ENCODE results near the gene PCDHGA1.
A peak's percentile ranks its signal among the peaks of the same experiment; 100 is the strongest.

Gene PCDHGA1

GRCh38 chr5:141439411-141440141 lies 109.3 kb downstream of the PCDHGA1 start:
- DNase-seq (ENCODE audit: low read depth, low spot score) = peak; percentile 45

DNA sequence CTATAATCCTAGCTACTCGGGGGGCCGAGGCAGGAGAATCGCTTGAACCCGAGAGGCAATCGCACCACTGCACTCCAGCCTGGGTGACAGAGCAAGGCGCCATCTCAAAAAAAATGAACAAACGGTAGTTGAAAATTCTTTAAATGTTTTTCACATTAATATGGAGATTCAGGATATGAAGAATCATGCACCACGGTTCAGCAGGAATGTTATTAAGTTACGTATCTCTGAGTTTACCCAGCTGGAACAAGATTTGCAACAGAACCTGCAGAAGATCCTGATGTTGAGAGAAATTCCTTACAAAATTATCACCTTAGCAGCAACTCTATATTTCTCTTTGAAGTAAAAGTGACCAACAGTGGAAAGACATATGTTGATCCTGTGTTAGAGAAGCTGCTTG lies 110.0 kb downstream of the PCDHGA1 start:
- no peak for DNase-seq (ENCODE audit: low read depth, low spot score)

DNA sequence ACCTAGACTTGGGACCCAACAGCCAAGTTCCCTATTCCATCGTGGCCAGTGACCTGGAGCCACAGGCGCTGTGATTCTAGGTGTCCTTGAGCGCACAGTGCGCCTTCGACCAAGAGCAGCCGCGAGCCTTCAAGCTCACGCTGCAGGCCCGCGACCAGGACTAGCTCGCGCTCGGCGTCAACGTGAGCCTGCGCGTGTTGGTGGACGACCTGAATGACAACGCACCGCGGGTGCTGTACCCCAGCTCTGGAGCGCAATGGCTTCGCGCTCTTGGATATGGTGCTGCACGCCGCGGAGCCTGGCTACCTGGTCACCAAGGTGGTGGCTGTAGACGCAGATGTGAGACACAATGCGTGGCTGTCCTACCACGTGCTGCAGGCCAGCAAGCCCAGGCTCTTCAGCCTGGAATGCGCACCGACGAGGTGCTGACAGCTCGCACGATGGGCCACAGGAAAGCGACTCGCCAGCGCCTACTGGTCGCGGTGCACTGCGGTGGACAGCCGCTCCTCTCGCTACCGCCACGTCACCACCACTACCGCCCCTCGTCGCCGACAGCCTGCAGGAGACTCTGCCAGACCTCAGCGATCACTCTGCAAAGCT lies 111.4 kb downstream of the PCDHGA1 start:
- DNase-seq (ENCODE audit: low read depth, low spot score) = no peak

- DNase-seq (ENCODE audit: low read depth, low spot score) = peak; percentile 64
Observed at GRCh38 chr5:141465351-141465750, 135.0 kb downstream of the PCDHGA1 start.

DNA sequence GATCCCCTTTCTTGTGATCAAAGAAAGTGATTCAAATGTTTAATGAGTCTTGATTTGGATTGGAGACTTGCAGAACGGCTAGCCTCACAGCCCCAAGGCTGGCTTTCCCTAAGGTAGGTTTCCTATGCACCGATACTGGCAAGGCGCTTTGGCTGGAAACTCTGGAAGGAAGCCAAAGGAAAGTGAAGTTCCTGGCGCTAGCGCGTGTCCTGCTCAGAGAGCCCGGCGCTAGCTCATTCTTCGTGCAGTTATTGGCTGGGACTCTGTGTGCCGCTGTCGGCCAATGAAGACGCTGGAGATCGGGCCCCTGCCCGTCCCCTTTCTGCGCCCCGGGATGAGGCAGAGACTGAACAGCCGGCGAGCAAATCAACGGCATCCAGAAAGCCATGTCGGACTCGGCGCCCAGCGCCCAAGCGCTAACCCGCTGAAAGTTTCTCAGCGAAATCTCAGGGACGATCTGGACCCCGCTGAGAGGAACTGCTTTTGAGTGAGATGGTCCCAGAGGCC lies 145.4 kb downstream of the PCDHGA1 start, which contains the start of gene PCDHGC3:
Gene PCDHGC3 (plus strand): TSS at position 342 of the 507 bp plus-strand sequence. CDS start 151 bp downstream, at position 493.
- DNase-seq (ENCODE audit: low read depth, low spot score) = peak; percentile 97

DNA sequence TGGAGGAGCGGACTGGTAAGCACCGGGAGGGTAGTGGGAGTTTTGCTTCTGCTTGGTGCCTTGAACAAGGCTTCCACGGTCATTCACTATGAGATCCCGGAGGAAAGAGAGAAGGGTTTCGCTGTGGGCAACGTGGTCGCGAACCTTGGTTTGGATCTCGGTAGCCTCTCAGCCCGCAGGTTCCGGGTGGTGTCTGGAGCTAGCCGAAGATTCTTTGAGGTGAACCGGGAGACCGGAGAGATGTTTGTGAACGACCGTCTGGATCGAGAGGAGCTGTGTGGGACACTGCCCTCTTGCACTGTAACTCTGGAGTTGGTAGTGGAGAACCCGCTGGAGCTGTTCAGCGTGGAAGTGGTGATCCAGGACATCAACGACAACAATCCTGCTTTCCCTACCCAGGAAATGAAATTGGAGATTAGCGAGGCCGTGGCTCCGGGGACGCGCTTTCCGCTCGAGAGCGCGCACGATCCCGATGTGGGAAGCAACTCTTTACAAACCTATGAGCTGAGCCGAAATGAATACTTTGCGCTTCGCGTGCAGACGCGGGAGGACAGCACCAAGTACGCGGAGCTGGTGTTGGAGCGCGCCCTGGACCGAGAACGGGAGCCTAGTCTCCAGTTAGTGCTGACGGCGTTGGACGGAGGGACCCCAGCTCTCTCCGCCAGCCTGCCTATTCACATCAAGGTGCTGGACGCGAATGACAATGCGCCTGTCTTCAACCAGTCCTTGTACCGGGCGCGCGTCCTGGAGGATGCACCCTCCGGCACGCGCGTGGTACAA lies 146.0 kb downstream of the PCDHGA1 start:
- DNase-seq (ENCODE audit: low read depth, low spot score) = peak; percentile 86

GRCh38 chr5:141477044-141477575 lies 146.8 kb downstream of the PCDHGA1 start:
- no peak for DNase-seq (ENCODE audit: low read depth, low spot score)

DNA sequence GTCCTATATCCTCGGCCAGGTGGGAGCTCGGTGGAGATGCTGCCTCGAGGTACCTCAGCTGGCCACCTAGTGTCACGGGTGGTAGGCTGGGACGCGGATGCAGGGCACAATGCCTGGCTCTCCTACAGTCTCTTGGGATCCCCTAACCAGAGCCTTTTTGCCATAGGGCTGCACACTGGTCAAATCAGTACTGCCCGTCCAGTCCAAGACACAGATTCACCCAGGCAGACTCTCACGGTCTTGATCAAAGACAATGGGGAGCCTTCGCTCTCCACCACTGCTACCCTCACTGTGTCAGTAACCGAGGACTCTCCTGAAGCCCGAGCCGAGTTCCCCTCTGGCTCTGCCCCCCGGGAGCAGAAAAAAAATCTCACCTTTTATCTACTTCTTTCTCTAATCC lies 147.5 kb downstream of the PCDHGA1 start:
- DNase-seq (ENCODE audit: low read depth, low spot score) = no peak

DNA sequence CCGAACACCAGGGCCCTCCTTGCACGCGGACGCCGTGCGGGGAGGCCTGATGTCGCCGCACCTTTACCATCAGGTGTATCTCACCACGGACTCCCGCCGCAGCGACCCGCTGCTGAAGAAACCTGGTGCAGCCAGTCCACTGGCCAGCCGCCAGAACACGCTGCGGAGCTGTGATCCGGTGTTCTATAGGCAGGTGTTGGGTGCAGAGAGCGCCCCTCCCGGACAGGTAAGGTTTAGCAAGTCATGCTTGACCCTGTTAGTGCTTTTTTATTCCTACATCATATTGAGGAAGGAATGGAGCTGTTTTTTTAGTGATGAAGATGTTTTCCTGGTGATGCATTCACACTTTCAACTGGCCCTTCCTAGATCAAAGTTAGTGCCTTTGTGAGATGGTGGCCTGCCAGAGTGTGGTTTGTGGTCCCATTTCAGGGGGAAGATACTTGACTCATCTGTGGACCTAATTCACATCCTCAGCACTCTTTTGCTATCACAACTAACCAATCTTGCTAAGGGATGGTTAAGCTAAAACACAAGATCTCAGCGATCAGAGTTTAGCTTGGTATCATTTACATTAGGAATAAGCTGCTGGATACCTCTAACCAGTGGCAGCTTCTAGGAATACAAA lies 148.1 kb downstream of the PCDHGA1 start:
- no peak for DNase-seq (ENCODE audit: low read depth, low spot score)

GRCh38 chr5:141479776-141480175 lies 149.5 kb downstream of the PCDHGA1 start:
- DNase-seq (ENCODE audit: low read depth, low spot score) = no peak

DNA sequence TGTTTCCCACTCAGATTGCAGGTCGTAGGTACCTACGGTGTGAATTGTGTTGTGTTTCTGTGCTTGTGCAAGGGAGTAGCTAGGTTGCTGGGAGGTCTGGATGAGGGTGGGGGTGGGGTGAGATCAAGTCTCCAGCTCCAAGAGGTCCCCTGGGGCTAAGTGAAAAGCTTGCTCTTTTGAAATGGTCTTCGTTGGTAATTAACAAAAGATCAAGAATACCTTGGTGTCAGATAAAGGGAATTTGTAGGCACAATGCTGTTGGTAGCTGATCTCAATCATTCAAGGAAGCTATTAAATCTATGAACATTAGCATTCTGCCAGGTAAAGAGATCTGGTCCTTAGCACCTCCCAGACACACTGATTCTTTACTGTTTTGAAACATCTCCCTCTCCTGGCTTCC lies 153.6 kb downstream of the PCDHGA1 start:
- no peak for DNase-seq (ENCODE audit: low read depth, low spot score)

DNA sequence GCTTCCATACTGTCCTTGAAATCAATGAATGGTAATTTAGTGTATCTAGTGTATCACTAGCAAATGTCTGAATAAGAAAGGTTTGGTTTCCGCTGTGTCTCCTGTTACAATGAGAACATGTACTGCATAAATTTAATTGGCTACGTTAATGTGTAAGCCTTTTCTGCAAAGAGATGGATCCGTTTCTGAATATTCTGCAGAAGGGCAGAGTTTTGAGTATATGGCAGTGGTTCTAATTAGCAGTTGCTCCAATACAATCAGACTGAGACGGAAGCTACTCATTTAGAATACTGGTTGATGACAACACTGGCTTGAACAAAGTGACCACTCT lies 154.0 kb downstream of the PCDHGA1 start:
- DNase-seq (ENCODE audit: low read depth, low spot score) = no peak

GRCh38 chr5:141484641-141485311 lies 154.5 kb downstream of the PCDHGA1 start, which contains the start of gene PCDHGC4:
Gene PCDHGC4 (plus strand): TSS chr5:141485030. CDS start chr5:141485174, 144 bp downstream.
- peak; percentile 79 for DNase-seq (ENCODE audit: low read depth, low spot score)

DNA sequence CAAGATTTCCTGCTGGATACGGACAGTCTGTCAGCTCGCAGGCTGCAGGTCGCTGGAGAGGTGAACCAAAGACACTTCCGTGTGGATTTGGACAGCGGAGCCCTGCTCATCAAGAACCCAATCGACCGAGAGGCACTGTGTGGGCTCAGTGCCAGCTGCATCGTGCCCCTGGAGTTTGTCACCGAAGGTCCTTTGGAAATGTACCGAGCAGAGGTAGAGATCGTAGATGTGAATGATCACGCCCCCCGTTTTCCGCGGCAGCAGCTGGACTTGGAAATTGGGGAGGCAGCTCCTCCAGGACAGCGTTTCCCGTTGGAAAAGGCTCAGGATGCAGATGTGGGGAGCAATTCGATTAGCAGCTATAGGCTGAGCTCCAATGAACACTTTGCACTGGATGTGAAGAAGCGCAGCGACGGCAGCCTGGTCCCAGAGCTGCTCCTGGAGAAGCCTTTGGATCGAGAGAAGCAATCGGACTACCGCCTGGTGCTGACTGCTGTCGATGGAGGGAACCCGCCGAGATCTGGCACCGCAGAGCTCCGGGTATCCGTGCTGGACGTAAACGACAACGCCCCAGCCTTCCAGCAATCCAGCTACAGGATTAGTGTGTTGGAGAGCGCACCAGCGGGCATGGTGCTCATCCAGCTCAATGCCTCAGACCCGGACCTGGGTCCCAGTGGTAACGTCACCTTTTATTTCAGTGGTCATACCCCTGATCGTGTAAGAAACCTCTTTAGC lies 155.2 kb downstream of the PCDHGA1 start:
- DNase-seq (ENCODE audit: low read depth, low spot score) = peak; percentile 39

- no peak for DNase-seq (ENCODE audit: low read depth, low spot score)
Observed at GRCh38 chr5:141486091-141486490, 155.8 kb downstream of the PCDHGA1 start.

DNA sequence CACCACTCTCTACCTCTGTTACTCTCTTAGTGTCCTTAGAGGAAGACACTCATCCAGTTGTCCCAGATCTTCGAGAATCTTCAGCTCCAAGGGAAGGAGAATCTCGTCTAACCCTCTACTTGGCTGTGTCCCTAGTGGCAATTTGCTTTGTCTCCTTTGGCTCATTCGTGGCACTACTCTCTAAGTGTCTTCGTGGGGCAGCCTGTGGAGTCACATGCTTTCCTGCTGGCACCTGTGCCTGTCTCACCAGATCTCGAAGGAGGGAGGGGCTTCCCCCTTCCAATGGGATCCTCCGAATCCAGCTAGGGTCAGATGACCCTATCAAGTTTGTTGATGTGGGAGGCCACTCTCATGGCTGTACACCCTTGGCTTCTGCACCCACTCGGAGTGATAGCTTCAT lies 156.8 kb downstream of the PCDHGA1 start:
- no peak for DNase-seq (ENCODE audit: low read depth, low spot score)

DNA sequence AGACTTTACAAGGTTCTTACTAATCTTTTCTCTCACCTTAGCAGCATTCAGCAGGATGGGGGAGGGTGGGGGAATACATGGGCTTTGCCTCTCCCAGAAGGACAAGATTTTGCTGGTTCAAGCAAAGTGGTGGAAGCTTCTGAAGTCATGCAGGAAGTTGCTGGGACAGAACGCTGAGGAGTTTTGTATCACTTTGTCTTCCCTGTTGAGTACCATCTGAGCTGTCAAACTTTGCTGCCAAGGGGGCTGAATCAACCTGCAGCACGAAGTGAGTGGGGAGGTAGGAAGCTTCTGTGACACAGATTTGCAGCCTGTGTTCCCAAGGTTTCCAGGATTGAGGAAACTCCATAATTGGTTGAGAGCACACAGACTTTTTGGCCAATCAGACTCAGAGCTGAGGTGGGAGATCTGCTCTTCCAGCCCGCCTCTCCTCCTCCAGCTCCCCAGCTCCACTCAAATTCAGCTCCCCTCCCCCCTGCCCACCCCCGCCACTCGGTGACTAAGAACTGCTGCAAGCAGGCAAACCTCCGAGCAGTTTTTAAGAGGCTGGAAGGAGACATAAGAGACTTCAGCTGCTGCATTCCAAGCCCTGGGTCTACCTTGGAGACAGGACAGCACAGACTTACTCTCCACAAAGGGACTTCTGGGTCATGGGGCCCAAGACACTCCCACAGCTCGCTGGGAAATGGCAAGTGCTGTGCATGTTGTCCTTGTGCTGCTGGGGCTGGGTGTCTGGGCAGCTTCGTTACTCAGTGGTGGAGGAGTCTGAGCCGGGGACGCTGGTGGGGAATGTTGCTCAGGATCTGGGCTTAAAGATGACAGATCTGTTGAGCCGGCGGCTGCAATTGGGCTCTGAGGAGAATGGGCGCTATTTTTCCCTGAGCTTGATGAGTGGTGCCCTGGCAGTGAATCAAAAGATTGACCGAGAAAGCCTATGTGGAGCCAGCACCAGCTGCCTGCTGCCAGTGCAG lies 158.6 kb downstream of the PCDHGA1 start, which contains the start of gene PCDHGC5:
Gene PCDHGC5 (plus strand): TSS at position 491 of the 971 bp plus-strand sequence. CDS start 160 bp downstream, at position 651.
- peak; percentile 79 for DNase-seq (ENCODE audit: low read depth, low spot score)

GRCh38 chr5:141489841-141490240 lies 159.5 kb downstream of the PCDHGA1 start:
- DNase-seq (ENCODE audit: low read depth, low spot score) = no peak

DNA sequence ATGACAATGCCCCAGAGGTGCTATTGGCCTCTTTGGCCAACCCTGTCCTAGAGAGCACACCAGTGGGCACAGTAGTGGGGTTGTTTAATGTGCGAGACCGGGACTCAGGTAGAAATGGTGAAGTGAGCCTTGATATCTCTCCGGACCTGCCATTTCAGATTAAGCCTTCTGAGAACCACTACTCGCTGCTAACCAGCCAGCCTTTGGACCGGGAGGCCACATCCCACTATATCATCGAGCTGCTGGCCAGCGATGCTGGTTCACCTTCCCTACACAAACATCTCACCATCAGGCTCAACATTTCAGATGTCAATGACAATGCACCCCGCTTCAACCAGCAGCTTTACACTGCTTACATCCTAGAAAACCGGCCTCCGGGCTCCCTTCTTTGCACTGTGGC lies 160.0 kb downstream of the PCDHGA1 start:
- DNase-seq (ENCODE audit: low read depth, low spot score) = no peak

Data from astrocyte of the hippocampus (primary cell).